ENCODE results near the gene PSMB5. TPM values are rescaled to one million over a fixed set of nuclear protein-coding genes. Genes with fewer than 3 reads are reported as not detected.

The PSMB5 gene
- total and polyA plus RNA-seq, 2 of the 13 experiments (the other 11 are each of a cell fraction or from before 2014, with no cell fraction given) = 705 to 871 TPM

GRCh38 chr14:23057757-23058653, 23.3 kb upstream of the PSMB5 start (continued):
- TF ChIP-seq NFAT5 (CRISPR knock-in tag; IDR thresholded peaks at IDR 0.05) = no peak
- TF ChIP-seq MED1 (CRISPR knock-in tag; IDR thresholded peaks at IDR 0.05) = peak; percentile 79
- no peak for TF ChIP-seq CENPX (CRISPR knock-in tag; IDR thresholded peaks at IDR 0.05)
- TF ChIP-seq DNMT3B (CRISPR knock-in tag; conservative IDR thresholded peaks at IDR 0.05) = 0 out of 2 replicates have a peak, but pooled peaks have one; percentile 85
- peak; percentile 84 for TF ChIP-seq ZNF781 (CRISPR knock-in tag; IDR thresholded peaks at IDR 0.05; ENCODE audit: borderline replicate concordance, not compliant biosample characterization)
- 0 out of 2 replicates have a peak, but pooled peaks have one; percentile 72 for TF ChIP-seq ZBTB8A (CRISPR knock-in tag; IDR thresholded peaks at IDR 0.05; ENCODE audit: borderline replicate concordance, low read depth)
- TF ChIP-seq ZBTB46 (CRISPR knock-in tag; IDR thresholded peaks at IDR 0.05; ENCODE audit: borderline replicate concordance) = no peak
- no peak for TF ChIP-seq ZNF7 (CRISPR knock-in tag; IDR thresholded peaks at IDR 0.05)
- TF ChIP-seq ZNF296 (CRISPR knock-in tag; conservative IDR thresholded peaks at IDR 0.05) = no peak
- TF ChIP-seq NFYC (CRISPR knock-in tag; IDR thresholded peaks at IDR 0.05) = peak; percentile 34; the same call in 1 of the 2 replicates
- no peak for TF ChIP-seq MBD4 (IDR thresholded peaks at IDR 0.05; ENCODE audit: borderline replicate concordance, low read length)
- no peak for TF ChIP-seq CREB3 (CRISPR knock-in tag; IDR thresholded peaks at IDR 0.05)
- TF ChIP-seq ZNF850 (CRISPR knock-in tag; conservative IDR thresholded peaks at IDR 0.05) = 0 out of 2 replicates have a peak, but pooled peaks have one; percentile 48
- peak; percentile 87 for TF ChIP-seq ZNF317 (CRISPR knock-in tag; IDR thresholded peaks at IDR 0.05)
- peak; percentile 43; the same call in 1 of the 2 replicates for TF ChIP-seq JDP2 (CRISPR knock-in tag; IDR thresholded peaks at IDR 0.05; ENCODE audit: borderline replicate concordance)
- TF ChIP-seq NONO (IDR thresholded peaks at IDR 0.05) = no peak
- TF ChIP-seq NONO (CRISPR knock-in tag; conservative IDR thresholded peaks at IDR 0.05) = peak; percentile 94
- TF ChIP-seq HOXA3 (CRISPR knock-in tag; IDR thresholded peaks at IDR 0.05) = peak; percentile 65
- no peak for TF ChIP-seq ZMYM2 (CRISPR knock-in tag; IDR thresholded peaks at IDR 0.05)
- no peak for TF ChIP-seq TCF7L2 (IDR thresholded peaks at IDR 0.05; ENCODE audit: low read depth, low read length)
- no peak for TF ChIP-seq EHMT2 (IDR thresholded peaks at IDR 0.05; ENCODE audit: borderline replicate concordance, low read depth, low read length)
- TF ChIP-seq FOXA3 (CRISPR knock-in tag; IDR thresholded peaks at IDR 0.05) = peak; percentile 41
- 0 out of 2 replicates have a peak, but pooled peaks have one; percentile 35 for TF ChIP-seq RNF2 (conservative IDR thresholded peaks at IDR 0.05; ENCODE audit: low read depth)
